Activated CD8-positive, alpha-beta memory T cell treated with anti-CD3 and anti-CD28 coated beads, Interleukin-2, amount 50 U/mL, for 24 hours (primary cell): Measurements from ENCODE around the gene ATP12A.

Experiments
- DNase-seq: peaks from one replicate; pipeline ENCODE4 v3.0.0-alpha.2; 2020; ENCODE audit errors: extremely low read depth

Gene ATP12A

DNA sequence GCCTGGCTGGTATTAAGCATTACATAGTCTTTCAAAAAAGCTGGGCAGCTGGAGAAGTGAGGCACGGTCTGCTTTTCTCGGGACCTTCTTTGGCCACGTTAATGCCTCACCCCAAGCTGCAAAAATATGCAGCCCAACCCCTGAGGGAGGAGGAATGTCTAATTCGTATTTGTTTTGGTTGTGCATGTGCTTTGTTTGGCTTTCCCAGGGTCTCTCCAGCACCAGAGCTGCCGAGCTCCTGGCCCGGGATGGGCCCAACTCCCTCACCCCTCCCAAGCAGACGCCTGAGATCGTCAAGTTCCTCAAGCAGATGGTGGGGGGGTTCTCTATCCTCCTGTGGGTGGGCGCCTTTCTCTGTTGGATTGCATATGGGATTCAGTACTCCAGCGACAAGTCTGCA, 7.9 kb downstream of the ATP12A start:
- DNase-seq: no peak

- no peak for DNase-seq
These were observed 8.7 kb downstream of the ATP12A start for GRCh38 chr13:24688950-24689349.

GRCh38 chr13:24691381-24691780, 11.2 kb downstream of the ATP12A start:
- no peak for DNase-seq

- no peak for DNase-seq
These were observed 12.4 kb downstream of the ATP12A start for GRCh38 chr13:24692561-24692960.

DNA sequence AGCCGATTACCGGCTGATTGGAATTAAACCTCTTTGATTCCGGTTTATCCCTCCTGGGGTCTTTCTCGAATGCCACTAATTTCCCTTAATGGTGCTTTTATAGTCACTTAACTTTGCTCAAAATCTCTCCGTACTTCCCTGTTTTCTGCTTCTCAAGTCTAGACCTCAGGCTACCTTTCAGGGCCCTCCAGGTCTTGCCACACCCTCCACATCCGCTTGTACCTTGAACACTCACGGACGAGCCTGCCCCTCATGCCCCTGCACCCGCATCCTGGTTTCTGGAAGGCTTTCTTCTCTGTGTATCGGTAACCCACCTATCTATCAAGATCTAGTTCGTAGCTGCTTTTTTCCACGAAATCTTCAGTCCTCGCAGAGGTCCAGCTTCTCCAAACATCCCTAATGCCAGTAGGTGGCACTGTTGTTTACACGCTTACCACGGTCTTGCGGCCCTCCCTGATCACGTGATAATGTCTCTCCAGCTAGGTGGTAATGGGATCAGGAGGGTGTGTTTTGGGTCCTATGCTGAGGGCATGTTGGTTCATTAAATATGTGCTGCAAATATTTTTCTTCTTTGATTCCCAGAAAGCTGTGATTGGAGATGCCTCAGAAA, 13.8 kb downstream of the ATP12A start:
- DNase-seq: no peak

DNA sequence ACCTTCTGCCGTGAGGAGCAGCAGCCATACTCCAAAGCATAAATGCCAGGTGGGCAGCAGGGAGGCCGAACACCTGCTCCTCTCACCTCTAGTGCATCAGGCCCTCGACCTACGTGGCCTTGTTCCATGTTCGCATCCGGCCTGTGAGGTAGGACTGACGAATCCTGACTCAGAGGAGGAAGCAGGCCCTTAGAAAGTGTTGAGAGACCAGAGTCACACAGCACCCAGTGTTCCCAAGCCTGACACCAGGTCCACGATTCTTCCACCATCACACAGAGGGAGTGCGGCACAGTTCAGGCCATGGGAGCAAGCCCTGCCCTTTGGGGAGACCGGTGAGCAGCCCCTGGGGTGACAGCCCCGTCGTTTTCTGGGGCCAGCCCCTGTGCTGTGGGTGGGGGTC, 14.7 kb downstream of the ATP12A start:
- DNase-seq: no peak

- DNase-seq: no peak
These were observed 18.5 kb downstream of the ATP12A start for GRCh38 chr13:24698686-24699085.

- DNase-seq: no peak
These were observed 19.3 kb downstream of the ATP12A start for GRCh38 chr13:24699541-24699940.

DNA sequence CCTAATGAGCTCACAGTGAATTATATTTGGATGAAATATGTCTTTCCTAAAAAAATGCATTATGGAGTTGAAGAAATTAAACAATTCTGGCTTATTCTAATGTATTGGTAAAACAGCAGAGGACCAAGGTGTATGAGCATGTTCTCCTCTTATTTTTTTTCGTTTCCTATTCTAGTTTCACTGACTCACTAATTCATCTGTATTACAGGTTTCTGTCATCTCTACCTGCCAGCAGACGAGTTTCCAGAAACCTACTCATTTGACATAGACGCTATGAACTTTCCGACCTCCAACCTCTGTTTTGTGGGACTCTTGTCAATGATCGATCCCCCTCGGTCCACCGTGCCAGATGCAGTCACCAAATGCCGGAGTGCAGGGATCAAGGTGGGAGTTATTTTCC, 20.3 kb downstream of the ATP12A start:
- no peak for DNase-seq

DNA sequence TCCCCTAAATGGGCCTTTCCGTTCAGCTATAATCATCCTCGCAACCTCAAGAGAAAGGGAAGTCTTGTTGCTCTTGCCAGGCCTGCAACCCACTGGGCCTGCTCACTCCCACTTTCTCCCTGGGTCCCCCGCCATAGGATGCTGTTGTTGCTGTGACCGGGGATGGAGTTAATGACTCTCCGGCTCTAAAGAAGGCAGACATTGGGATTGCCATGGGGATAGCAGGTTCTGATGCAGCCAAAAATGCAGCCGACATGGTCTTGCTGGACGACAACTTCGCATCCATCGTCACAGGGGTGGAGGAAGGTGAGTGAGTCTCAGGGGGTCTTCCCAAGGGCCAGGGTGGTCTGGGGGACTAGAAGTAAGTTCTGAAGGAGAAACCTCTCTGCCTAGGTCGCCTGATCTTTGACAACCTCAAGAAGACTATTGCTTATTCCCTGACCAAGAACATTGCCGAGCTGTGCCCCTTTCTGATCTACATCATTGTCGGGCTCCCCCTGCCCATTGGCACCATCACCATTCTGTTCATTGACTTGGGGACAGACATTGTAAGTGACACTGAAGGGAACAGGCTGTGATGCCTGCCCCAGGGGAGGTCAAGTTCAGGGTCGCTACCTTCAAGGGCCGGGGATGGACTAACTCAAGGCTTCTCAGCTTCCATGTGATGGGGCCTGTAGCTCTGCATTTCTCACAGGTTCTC, 26.8 kb downstream of the ATP12A start:
- no peak for DNase-seq

GRCh38 chr13:24709186-24709913, 29.1 kb downstream of the ATP12A start:
- DNase-seq: no peak

DNA sequence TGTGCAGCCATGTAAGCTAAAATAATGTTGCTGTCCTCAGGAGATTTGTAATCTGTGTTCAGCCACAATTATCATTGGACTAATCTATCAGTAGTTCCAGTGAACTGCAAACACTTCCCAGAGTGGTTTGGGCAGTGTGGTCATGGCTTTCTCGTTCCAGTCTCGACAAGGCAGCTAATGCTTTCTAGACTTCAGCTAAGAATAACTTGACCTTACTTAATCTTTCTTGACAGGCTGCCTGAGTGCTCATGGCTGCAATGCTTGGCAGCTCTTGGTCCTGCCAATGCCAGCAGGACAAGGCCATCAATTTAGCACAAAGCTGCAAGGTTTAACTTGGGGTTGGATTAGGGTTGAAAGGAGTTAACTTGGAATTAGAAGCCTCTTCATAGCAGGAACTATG, 32.8 kb downstream of the ATP12A start:
- no peak for DNase-seq

DNA sequence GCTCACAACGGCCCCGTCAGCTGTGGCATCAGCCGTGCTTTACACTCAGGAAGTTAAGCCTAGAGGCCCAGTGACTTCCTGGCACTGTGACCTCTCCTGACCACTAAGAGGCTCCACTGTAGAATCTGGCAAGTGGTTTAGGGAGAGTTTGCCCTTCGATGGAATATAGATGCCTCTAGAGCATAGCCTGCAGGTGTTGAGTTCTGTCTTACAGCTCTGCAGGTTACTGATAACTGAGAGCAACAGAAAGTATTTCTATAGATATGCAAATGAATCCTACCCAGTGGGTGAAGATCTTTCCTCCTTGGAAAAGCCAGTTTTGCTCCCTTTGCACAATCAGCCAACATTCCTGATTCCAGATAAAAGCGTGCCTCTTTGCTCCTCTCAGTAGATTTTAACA, 35.8 kb downstream of the ATP12A start:
- DNase-seq: no peak

DNA sequence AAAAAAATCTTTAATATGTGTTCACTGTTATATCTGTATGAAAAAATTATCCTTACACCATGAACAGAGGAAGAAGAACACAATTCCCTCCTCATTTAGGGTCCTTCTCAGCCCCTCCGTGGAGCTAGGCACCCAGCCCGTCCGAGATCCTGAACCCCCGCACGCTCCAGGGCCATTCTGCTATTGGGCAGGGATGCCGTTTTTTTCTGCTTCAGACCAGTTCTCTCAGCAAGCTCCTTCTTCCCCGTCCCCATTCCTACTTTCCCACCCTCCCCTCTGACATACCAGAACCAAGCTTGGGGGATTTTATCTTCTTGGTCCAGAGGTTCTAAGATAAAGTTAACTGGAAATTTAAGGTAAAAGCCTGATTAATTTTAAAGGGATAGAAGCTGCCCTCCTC, 36.2 kb downstream of the ATP12A start:
- DNase-seq: no peak

DNA sequence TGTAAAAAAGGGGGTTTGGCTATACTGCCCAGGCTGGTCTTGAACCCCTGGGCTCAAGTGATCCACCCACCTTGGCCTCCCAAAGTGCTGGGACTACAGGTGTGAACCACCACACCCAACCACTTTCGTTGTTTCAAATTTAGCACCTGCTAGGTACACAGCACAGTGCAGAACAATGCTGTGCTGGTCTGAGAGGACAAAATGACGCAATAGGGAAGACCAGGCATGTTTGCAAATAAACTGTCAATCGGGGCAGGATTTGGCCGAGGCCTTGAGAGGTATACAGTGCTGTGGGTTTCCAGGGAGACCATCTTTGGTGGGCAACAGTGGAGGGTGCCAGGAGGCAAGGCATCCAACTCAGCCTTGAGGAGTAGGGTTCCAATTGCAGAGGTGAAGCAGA, 37.0 kb downstream of the ATP12A start:
- DNase-seq: no peak

GRCh38 chr13:24718192-24718965, 38.2 kb downstream of the ATP12A start:
- DNase-seq: no peak

- DNase-seq: no peak
These were observed 38.9 kb downstream of the ATP12A start for GRCh38 chr13:24719139-24719538.

DNA sequence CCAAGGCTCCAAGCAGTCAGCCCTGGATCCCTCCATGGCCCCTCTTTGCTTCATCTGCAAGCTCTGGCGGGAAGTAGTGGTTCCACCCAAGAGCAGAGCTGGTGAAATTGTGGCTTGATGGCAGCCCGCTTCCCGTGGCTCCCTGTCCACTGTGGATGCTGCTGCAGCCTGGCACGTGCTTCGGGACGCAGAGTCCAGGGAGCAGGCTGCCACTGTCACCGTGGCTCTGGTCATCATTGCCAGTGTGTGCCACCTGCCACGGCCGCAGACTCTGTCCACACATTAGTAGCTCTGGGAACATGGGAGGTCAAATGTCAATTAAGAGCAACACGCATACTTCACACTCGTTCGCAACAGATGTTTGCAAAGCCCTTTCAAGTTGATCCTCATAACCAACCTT, 43.0 kb downstream of the ATP12A start:
- no peak for DNase-seq

DNA sequence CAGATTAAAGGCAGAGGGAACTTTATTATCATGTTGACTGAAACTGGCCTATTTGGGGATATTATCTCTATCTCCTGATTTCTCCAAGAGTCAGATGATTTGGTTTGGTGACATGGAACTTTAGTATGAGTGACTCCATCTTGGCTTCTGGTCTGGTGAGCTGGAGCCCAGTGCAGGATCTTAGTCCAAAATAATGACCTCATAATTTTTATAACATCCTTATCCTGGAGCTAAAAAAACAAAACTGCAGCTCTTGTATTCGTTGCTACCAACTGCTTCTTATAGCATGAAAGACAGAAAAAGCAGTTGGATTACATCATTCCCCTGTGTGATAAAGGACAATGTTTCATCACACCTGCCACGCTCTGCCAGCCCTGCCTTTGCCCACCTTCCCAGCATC, 44.5 kb downstream of the ATP12A start:
- no peak for DNase-seq

GRCh38 chr13:24725379-24725778, 45.2 kb downstream of the ATP12A start:
- DNase-seq: no peak

- DNase-seq: peak; percentile 46
These were observed 47.8 kb downstream of the ATP12A start for GRCh38 chr13:24727731-24728601.
